ENCODE measurements around the gene SLC6A7.
"Not testable (repeated sequence)": the region's sequence is repeated elsewhere in the genome, so short reads cannot be mapped to it uniquely, and the experiment has no call there.

The SLC6A7 gene

DNA sequence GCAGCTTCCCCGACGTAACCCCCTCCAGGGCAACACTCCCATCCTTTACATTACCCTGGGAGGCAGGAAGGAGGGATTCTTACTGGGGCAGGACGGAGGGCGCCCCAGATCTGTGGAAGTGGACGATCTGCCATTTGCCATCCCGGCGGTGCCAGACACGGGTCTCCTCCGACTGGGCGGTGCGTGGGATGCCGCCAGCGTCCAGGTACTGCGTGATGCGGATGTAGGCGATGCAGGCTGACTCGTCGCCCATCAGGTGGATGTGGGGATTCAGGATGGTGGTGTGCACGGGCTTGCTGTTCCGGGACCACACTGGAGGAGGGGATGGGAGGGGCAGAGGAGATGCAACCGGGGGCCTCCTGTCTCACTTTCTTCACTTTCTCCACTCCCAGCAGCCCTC lies 33.0 kb downstream of the SLC6A7 start:
- no peak for DNase-seq

GRCh38 chr5:150223474-150223873 lies 33.6 kb downstream of the SLC6A7 start:
- no peak for DNase-seq

DNA sequence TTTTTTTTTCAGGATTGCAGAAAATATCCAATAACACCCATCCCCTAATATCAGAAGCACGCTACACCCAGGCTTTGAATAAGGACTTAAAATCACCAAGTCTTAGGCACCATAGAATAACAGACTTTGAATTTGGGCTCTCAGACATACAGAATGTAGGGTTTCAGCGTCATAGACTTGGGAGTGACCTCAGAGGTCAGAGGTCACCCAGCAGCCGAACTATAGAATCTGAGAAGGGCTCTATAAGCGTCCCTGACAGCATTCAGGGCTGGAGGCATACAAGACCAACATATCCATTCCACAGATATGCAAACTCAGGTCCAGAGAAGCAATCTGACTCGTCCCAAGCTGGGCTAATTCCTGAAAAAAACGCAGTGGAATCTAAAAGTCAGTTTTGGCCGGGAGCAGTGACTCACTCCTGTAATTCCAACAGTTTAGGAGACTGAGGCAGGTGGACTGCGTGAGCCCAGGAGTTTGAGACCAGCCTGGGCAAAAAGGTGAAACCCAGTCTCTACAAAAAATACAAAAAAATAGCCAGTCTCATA lies 34.7 kb downstream of the SLC6A7 start:
- no peak for DNase-seq

GRCh38 chr5:150227036-150227435 lies 37.2 kb downstream of the SLC6A7 start:
- DNase-seq, result no peak

GRCh38 chr5:150227606-150228273 lies 37.9 kb downstream of the SLC6A7 start:
- DNase-seq, result no peak

GRCh38 chr5:150229571-150229970 lies 39.7 kb downstream of the SLC6A7 start:
- no peak for DNase-seq

DNA sequence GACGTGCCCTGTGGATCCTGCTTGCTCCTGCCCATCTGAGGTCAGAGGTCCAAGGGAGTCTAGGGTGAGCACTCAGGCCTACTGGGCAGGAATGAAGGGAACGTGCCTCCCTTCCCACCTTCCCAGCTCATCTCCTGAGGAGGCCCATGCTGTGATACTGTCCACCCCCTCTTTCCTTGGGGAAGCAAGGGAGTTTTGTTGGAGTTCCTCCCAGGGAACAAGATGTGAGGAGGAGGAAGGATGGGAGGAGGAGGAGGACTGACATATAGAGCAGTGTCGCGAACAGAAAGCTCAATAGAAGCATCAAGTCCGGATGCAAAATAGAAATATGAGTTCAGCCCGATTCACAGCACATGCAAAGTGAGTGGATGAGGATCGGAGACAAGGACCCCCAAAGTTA lies 41.0 kb downstream of the SLC6A7 start:
- no peak for DNase-seq

DNA sequence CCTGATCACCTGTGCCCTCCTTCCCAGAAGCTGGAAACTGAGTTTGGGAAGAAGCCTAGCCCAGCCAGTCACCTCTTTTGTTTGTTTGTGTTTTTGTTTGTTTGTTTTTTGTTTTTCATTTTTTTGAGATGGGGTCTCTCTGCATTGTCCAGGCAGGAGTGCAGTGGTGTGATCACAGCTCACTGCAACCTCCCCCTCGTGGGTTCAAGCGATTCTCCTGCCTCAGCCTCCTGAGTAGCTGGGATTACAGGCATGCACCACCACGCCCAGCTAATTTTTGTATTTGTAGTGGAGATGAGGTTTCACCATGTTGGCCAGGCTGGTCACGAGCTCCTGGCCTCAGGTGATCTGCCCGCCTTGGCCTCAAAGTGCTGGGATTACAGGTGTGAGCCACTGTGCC lies 43.8 kb downstream of the SLC6A7 start:
- not testable (repeated sequence) for DNase-seq

DNA sequence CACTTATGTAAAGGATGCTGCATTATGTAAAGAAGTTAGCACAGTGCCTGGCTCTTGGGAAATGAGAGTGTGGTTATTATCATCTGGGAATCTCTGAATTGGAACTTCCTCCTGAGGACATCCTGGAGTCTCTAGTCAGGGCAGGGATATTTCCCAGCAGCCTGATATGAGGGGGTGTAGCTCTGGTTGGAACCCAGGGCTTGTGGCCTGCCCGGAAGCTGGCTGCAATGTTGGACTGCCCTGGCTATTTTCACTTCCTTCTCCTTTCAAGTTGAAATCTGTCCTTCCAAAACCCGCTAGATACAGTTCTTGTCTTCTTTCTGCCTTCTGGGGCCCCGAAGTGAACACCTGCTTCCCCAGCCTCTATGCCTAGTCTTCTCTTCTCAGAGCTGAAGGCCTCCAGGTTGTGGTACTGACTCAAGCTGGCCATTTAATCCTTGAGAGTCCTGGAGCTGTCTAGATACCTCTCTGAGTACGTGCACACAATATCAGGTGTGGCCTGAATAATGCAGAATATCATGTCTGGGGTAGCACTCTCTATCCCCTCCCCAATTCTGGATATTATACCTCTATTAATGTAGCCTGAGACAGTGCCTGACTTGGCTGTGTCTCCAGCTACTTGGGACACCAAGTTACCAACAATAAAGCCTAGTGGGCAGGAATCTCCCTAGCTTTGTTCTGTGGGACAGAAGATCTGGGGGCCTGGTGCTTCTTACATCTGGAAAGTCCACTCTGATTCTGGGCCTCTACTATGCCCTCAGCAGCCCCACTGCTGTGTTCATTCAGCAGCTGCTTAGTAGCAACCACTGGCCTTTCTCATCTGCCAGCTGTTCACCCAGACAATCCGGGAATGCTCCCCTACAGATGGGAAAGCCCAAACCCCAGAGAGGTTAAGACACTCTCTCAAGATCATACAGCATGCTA lies 45.0 kb downstream of the SLC6A7 start:
- DNase-seq, result no peak

- DNase-seq, result no peak
These were observed 45.6 kb downstream of the SLC6A7 start for GRCh38 chr5:150235500-150235854.

DNA sequence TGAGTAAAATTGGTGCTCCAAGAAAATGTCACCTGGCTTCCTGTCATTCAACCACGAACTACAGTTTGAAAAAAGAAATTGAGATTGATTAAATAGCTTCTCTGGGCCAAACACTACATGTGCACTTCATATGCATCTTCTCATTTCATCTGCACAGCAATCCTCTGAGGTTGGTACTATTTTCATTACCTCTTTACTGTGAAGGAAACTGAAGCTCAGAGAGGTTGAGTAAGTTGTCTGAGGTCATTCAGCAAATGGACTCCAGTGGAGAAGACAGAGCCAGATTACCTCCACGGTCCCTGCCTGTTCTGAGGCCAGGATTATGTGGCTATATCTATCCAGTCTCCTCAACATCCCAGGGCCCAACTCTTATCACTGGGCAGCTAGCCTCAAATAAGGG lies 46.5 kb downstream of the SLC6A7 start:
- DNase-seq, result no peak

- DNase-seq, result no peak
These were observed 47.3 kb downstream of the SLC6A7 start for GRCh38 chr5:150236981-150237754.

DNA sequence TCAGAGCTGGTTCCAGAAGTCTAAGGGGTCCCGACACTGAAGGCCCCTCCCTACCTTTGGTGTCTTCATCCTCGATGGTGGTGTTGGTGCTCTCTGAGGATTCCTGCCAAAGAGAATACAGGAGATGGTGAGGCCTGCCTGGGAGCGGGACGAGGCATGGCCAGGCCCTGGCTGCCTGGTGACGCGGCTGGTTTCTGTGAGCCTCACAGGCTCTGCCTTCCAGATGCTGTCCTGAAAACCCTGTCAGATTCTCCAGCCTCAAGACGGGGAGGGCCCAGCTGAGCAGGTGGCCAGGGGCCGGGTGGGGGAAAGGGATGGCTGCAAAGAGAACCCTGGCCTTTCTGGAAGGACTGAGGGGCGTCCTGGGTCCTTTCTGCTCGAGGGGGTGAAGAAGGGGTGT lies 48.8 kb downstream of the SLC6A7 start:
- no peak for DNase-seq

DNA sequence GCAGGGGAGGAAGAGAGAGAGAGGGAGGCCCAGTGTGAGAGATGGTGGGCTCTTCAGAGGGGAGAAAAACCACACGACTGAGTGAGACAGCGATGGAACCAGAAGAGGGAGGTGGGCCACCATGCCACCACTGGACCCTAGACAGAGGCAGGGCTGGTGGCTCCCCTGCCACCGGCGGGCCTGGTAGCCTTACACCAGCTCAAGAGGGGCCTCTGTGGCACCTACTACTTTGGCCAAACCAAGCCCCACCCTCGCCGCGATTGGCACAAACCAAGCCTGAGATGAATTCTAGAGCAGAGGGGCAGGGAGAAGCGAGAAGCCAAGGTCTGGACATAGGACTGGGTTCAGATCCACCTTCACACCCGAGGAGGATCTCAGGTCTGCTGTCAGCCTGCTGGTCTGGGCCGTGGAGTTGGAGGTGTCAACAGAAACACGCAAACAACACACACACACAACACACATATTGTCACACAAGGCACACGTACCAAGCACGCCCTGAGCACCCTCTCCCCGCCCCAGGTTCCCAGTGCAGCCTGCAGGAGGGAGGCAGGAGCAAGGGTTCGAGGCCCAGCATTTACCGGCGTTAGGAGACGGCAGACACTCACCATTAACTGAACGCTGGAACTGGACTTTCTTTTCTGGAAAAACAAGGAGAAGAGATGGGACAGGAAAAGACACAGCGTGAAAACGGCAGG lies 49.4 kb downstream of the SLC6A7 start:
- DNase-seq, result no peak

- DNase-seq, result no peak
These were observed 49.9 kb downstream of the SLC6A7 start for GRCh38 chr5:150239794-150240122.

- DNase-seq, result no peak
These were observed 51.7 kb downstream of the SLC6A7 start for GRCh38 chr5:150241298-150242160.

DNA sequence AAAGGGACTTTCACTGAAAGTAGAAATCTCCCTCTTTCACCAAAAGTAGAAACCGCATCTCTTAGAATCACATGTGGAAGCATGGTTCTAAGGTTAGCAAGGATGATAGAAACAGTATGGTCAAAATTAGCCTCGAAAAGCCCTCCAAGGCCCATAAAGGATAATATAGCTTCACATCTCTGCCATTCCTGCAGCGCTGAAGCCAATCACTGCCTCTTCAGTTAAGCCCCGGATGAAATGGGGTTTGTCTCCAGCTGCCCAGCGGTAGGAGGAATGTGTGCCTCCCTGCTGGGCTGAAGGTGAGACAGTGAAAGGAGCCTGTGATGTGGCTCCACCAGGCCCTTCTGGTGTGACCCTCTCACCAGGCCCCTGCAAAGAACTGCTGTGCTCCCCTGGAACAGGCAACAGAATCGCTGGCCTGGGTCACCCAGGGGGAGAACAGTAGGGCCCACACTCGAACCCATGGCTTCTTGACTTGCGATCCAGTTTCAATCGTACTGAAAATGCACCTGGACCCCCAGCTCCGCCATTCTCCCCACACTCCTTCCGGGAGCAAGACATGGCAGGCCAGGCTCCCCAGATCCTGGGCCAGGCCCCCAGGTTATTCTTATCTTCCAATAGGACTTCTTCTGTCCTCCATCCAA lies 52.5 kb downstream of the SLC6A7 start:
- no peak for DNase-seq

GRCh38 chr5:150243590-150243989 lies 53.7 kb downstream of the SLC6A7 start:
- no peak for DNase-seq

DNA sequence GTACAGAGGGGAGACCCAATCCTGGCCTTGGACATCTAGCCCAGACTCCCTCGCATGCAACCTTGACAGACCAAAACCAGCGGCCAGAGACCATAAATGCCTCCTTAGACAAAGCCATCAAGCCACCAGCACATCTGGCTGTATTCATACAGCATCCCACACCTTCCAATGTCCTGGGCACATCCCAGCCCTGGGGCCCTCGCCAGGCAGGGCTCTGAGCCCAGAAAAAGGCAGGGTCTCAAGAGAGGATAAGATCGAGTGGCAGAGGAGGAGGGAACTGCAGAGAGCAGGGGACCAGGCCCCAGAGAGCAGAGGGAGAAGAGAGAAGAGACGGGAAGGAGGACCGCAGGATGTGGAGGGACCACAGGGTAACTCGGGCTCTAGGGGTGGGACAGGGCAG lies 54.3 kb downstream of the SLC6A7 start:
- DNase-seq, result no peak

DNA sequence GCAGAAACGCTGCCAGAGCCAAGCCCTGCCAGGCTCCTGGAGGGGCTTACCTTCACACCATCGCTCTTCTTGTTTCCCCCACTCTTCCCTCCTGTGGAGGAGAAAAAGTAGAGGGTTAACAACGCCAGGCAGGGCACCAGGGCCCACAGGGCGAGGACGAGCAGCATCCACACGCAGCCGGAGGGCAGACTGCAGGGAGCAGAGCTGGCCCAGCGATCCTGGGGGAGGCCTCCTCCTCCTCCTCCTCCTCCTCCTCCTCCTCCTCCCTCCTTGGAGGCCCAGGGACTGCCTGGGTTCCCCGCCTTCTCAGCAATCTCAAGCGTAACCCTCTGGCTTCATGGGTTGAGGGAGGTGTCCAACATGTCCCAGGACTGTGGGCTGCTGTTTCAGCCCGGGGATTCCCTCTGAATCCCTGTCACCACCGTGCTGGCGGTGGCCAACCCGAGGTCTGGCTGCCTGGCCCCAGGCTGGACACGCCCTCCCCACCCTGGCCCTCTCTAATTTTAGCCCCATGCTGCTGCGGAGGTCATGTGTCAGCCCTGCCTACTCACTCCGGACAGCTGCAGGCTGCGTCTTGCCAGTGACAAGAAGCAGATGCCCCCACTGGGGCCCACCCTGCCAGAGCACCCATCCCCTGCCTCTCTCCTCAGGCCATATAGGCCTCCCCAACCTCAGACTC lies 55.4 kb downstream of the SLC6A7 start:
- DNase-seq, result no peak

DNA sequence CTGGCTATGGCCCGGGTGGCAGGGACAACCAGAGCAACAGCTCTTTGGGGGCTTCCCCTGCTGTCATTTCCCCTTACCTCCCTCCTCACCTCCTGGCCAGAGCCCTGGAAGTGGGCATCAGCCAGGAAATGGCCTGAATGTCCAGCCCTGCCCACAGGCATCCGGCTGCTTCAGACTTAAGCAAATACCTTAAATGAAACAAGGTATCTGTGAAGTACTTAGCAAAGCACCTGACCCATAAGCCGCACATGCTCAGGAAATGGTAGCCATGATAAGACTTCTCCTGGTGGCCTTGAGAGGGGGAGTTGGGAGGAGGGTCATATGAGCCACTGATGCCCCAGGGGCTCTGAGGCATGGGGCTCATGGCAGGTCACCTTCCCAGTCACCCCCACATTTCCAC lies 55.9 kb downstream of the SLC6A7 start:
- no peak for DNase-seq

All from NCI-H1436 (cell line).